ACHN (cell line): ENCODE results near the gene ZYX.
"Not testable (repeated sequence)": the region's sequence is repeated elsewhere in the genome, so short reads cannot be mapped to it uniquely, and the experiment has no call there.

Source experiments
- DNase-seq: peaks from one replicate; pipeline ENCODE4 v3.0.0-alpha.2; 2015
- in situ Hi-C: cut with HindIII; loops from 2 replicates; pipeline ENCODE4 v1.10.0; 2017; ENCODE audit warnings: low sequenced_read_pairs, low pct_ligation_motif_present, low pct_unique_long_range_greater_than_20kb

ZYX gene

GRCh38 chr7:143382126-143382790 lies 1.1 kb downstream of the ZYX start:
- in situ Hi-C loops: no loop called here
- no peak for DNase-seq

GRCh38 chr7:143382791-143383641 lies 1.9 kb downstream of the ZYX start:
- in situ Hi-C loops: no loop called here
- no peak for DNase-seq

- DNase-seq: no peak
- in situ Hi-C loops: no loop called here
These were observed 2.5 kb downstream of the ZYX start for GRCh38 chr7:143383642-143383957.

GRCh38 chr7:143384148-143384547 lies 3.0 kb downstream of the ZYX start:
- DNase-seq: no peak

GRCh38 chr7:143384661-143385631 lies 3.8 kb downstream of the ZYX start:
- DNase-seq: no peak
- in situ Hi-C loops: no loop called here

More at GRCh38 chr7:143384148-143384547, 3.0 kb downstream of the ZYX start:
- in situ Hi-C loops: no loop called here

- no peak for DNase-seq
- in situ Hi-C loops: no loop called here
These were observed 5.0 kb downstream of the ZYX start for GRCh38 chr7:143385891-143386781.

GRCh38 chr7:143387156-143387975 lies 6.2 kb downstream of the ZYX start:
- DNase-seq: peak; percentile 44
- in situ Hi-C loops: no loop called here

GRCh38 chr7:143388051-143388450 lies 6.9 kb downstream of the ZYX start:
- no peak for DNase-seq
- in situ Hi-C loops: no loop called here

- in situ Hi-C loops: no loop called here
These were observed 7.5 kb downstream of the ZYX start for GRCh38 chr7:143388491-143389101.

GRCh38 chr7:143389316-143390103 lies 8.4 kb downstream of the ZYX start:
- in situ Hi-C loops: no loop called here
- DNase-seq: no peak

More at GRCh38 chr7:143388491-143389101, 7.5 kb downstream of the ZYX start:
- DNase-seq: no peak

GRCh38 chr7:143390104-143390772 lies 9.1 kb downstream of the ZYX start:
- in situ Hi-C loops: no loop called here
- DNase-seq: no peak

GRCh38 chr7:143390773-143391317 lies 9.7 kb downstream of the ZYX start:
- in situ Hi-C loops: no loop called here
- no peak for DNase-seq

GRCh38 chr7:143391462-143392404 lies 10.6 kb downstream of the ZYX start:
- in situ Hi-C loops: no loop called here
- no peak for DNase-seq

GRCh38 chr7:143392427-143392826 lies 11.3 kb downstream of the ZYX start:
- in situ Hi-C loops, DNase-seq: not testable (repeated sequence)
